ENCODE data around the gene SRGAP2C.
"Not testable (repeated sequence)": the region's sequence is repeated elsewhere in the genome, so short reads cannot be mapped to it uniquely, and the experiment has no call there.

Gene SRGAP2C

GRCh38 chr1:121187914-121188313 is 3.1 kb downstream of the SRGAP2C start:
- not testable (repeated sequence) for DNase-seq

- DNase-seq, result not testable (repeated sequence)
Measured at GRCh38 chr1:121192512-121192911, 7.7 kb downstream of the SRGAP2C start.

- DNase-seq, result not testable (repeated sequence)
Measured at GRCh38 chr1:121197095-121197882, 12.5 kb downstream of the SRGAP2C start.

- DNase-seq, result not testable (repeated sequence)
Measured at GRCh38 chr1:121199763-121200162, 15.0 kb downstream of the SRGAP2C start.

- DNase-seq, result not testable (repeated sequence)
Measured at GRCh38 chr1:121200232-121200631, 15.5 kb downstream of the SRGAP2C start.

- not testable (repeated sequence) for DNase-seq
Measured at GRCh38 chr1:121200985-121201981, 16.5 kb downstream of the SRGAP2C start.

GRCh38 chr1:121202986-121203385 is 18.2 kb downstream of the SRGAP2C start:
- not testable (repeated sequence) for DNase-seq

GRCh38 chr1:121205786-121206711 is 21.3 kb downstream of the SRGAP2C start:
- not testable (repeated sequence) for DNase-seq

GRCh38 chr1:121207328-121207727 is 22.6 kb downstream of the SRGAP2C start:
- DNase-seq, result not testable (repeated sequence)

- DNase-seq, result not testable (repeated sequence)
Measured at GRCh38 chr1:121208375-121208774, 23.6 kb downstream of the SRGAP2C start.

- DNase-seq, result not testable (repeated sequence)
Measured at GRCh38 chr1:121210778-121211177, 26.0 kb downstream of the SRGAP2C start.

GRCh38 chr1:121213491-121213890 is 28.7 kb downstream of the SRGAP2C start:
- DNase-seq, result not testable (repeated sequence)

GRCh38 chr1:121214544-121215156 is 29.9 kb downstream of the SRGAP2C start:
- DNase-seq, result not testable (repeated sequence)

- DNase-seq, result not testable (repeated sequence)
Measured at GRCh38 chr1:121215699-121216417, 31.1 kb downstream of the SRGAP2C start.

GRCh38 chr1:121216676-121217075 is 31.9 kb downstream of the SRGAP2C start:
- not testable (repeated sequence) for DNase-seq

- DNase-seq, result not testable (repeated sequence)
Measured at GRCh38 chr1:121221770-121222169, 37.0 kb downstream of the SRGAP2C start.

GRCh38 chr1:121224714-121225113 is 39.9 kb downstream of the SRGAP2C start:
- DNase-seq, result not testable (repeated sequence)

- not testable (repeated sequence) for DNase-seq
Measured at GRCh38 chr1:121226295-121226904, 41.6 kb downstream of the SRGAP2C start.

GRCh38 chr1:121226925-121227324 is 42.1 kb downstream of the SRGAP2C start:
- not testable (repeated sequence) for DNase-seq

Measured in central memory CD4-positive, alpha-beta T cell (primary cell).